Panc1 (cell line): ENCODE results near the gene OGFOD3. TPM values are rescaled to one million over a fixed set of nuclear protein-coding genes. Genes with fewer than 3 reads are reported as not detected.

Experiments
- ATAC-seq: fragments of 200-7000 bp; cut with Tn5 transposase; 2 replicates; pipeline ENCODE4 v1.9.1; 2020; ENCODE audit warnings: mild to moderate bottlenecking, moderate library complexity
- BruUV-seq: library from RNA; stranded (reverse); fragments of 400-500 nt; replicated peaks from 2 replicates; lab custom pipeline; 2021; lab: Mats Ljungman, UMichigan
- CTCF ChIA-PET: fragments of 300-600 bp; sonication (Branson Sonifier 250); formaldehyde crosslinking; loops from one replicate; lab custom pipeline; 2022; ENCODE audit warnings: antibody characterized with exemption; lab: Charles Lee
- POLR2A ChIA-PET: fragments of 300-600 bp; sonication (Branson Sonifier 250); formaldehyde crosslinking; loops from one replicate; lab custom pipeline; 2022; ENCODE audit warnings: antibody characterized with exemption; lab: Charles Lee
- DNase-seq: peaks from one replicate; pipeline ENCODE4 v3.0.0-alpha.2; 2010; ENCODE audit warnings: low read depth, low spot score
- H3K27ac ChIP-seq: 2 replicates; pipeline ENCODE4 v1.5.1; 2011; ENCODE audit warnings: mild to moderate bottlenecking, low read length, inconsistent platforms
- H3K27me3 ChIP-seq: fragments of 200-500 bp; sonication (Bioruptor generic); 2 replicates; pipeline ENCODE4 v1.6.0; 2014; ENCODE audit warnings: low read length, inconsistent platforms; ENCODE audit not compliant: control insufficient read depth, insufficient read depth
- H3K36me3 ChIP-seq: fragments of 200-500 bp; sonication (Bioruptor generic); 2 replicates; pipeline ENCODE4 v1.5.1; 2014; ENCODE audit warnings: inconsistent platforms, mild to moderate bottlenecking, low read length, moderate library complexity; ENCODE audit not compliant: control insufficient read depth, insufficient read depth
- H3K4me1 ChIP-seq: 2 replicates; pipeline ENCODE4 v1.5.1; 2011; ENCODE audit warnings: inconsistent platforms, mild to moderate bottlenecking, low read length, moderate library complexity; ENCODE audit not compliant: control insufficient read depth, insufficient read depth
- H3K4me3 ChIP-seq, 2 experiments: 2 replicates each; pipeline ENCODE4 v1.5.1; 2011 to 2012; ENCODE audit warnings: low read depth in 2 of 2, low read length in 2 of 2, mild to moderate bottlenecking in 2 of 2, inconsistent platforms in 1 of 2, moderate library complexity in 1 of 2
- H3K9me3 ChIP-seq: fragments of 200-500 bp; sonication (Bioruptor generic); 2 replicates; pipeline ENCODE4 v1.5.1; 2014; ENCODE audit warnings: low read depth, mild to moderate bottlenecking, inconsistent platforms, low read length, moderate library complexity; ENCODE audit not compliant: control insufficient read depth, insufficient read depth
- CTCF ChIP-seq: fragments of 450-650 bp; IDR thresholded peaks from 2 replicates; pipeline ENCODE4 v1.5.1; 2017; ENCODE audit warnings: mild to moderate bottlenecking
- POLR2AphosphoS5 ChIP-seq: IDR thresholded peaks from 2 replicates; pipeline ENCODE4 v1.6.1; 2012; ENCODE audit warnings: mild to moderate bottlenecking, low read depth, low read length, moderate library complexity
- REST ChIP-seq, 2 experiments: IDR thresholded peaks; 2 replicates each; pipeline ENCODE4 v1.6.1; 2011 to 2012; ENCODE audit warnings: low read depth in 2 of 2, control low read depth in 1 of 2, low read length in 1 of 2, mild to moderate bottlenecking in 1 of 2, moderate library complexity in 1 of 2; ENCODE audit not compliant: insufficient read depth in 1 of 2
- SIN3A ChIP-seq: IDR thresholded peaks from 2 replicates; pipeline ENCODE4 v1.6.1; 2012; ENCODE audit warnings: low read depth, mild to moderate bottlenecking, low read length, moderate library complexity, borderline replicate concordance; ENCODE audit not compliant: insufficient read depth
- TCF7L2 ChIP-seq: IDR thresholded peaks from 2 replicates; pipeline ENCODE4 v1.6.1; 2011; ENCODE audit warnings: mild to moderate bottlenecking, low read depth, low read length, inconsistent platforms
- in situ Hi-C: cut with HindIII; loops from 2 replicates; pipeline ENCODE4 v1.10.0; 2016; ENCODE audit warnings: low sequenced_read_pairs, low pct_unique_long_range_greater_than_20kb
- intact Hi-C: fragments of 100-400 bp; cut with micrococcal nuclease; formaldehyde crosslinking; loops from one replicate; pipeline ENCODE4 v1.10.0; 2022; ENCODE audit not compliant: unreplicated experiment
- total RNA-seq: library from RNA; stranded (reverse); gene quantifications from one replicate; pipeline ENCODE4 v1.2.1, GENCODE V29; 2021; ENCODE audit not compliant: unreplicated experiment

Gene OGFOD3
- total RNA-seq, 1 experiment from 2014 or later, result 53.9 TPM

GRCh38 chr17:82399041-82399441 lies 19.3 kb downstream of the OGFOD3 start:
- ChIA-PET CTCF (interaction anchor here (1.2 kb wide), 1 partner anchor 19 kb away, joined by 5 read pairs; the partner anchor contains the start of gene HEXD), POLR2A (no interaction called here)
- H3K4me3 ChIP-seq, result no peak overlapping the region
- ATAC-seq (no peak), DNase-seq (no peak)
- no peak overlapping the region for H3K27ac ChIP-seq
- in situ Hi-C loops, result no loop called here
- H3K27me3 ChIP-seq, result no peaks in the 10 kb centered on the region
- H3K9me3 ChIP-seq, result no peaks in the 10 kb centered on the region
- TF ChIP-seq POLR2AphosphoS5 (no peak), SIN3A (no peak), TCF7L2 (no peak), REST (IDR thresholded peaks at IDR 0.05; ENCODE audit: insufficient read depth in 1 of 2, low read depth in 2 of 2, low read length in 1 of 2) (no peak), CTCF (no peak)
- intact Hi-C loops, result no loop called here
- peaks cover 7% of the 10 kb centered on the region; the same call in 1 of the 2 replicates for H3K4me1 ChIP-seq
- H3K36me3 ChIP-seq, result no peaks in the 10 kb centered on the region
- BruUV-seq, result no TSS peak

- Histone ChIP-seq H3K9me3 (no peaks in the 10 kb centered on the region), H3K4me1 (peaks cover 7% of the 10 kb centered on the region; the same call in 1 of the 2 replicates), H3K36me3 (no peaks in the 10 kb centered on the region), H3K4me3 (no peak overlapping the region), H3K27ac (no peak overlapping the region), H3K27me3 (no peaks in the 10 kb centered on the region)
- TF ChIP-seq SIN3A (no peak), TCF7L2 (no peak), POLR2AphosphoS5 (no peak), CTCF (no peak), REST (IDR thresholded peaks at IDR 0.05; ENCODE audit: insufficient read depth in 1 of 2, low read depth in 2 of 2, low read length in 1 of 2) (no peak)
- ChIA-PET POLR2A (no interaction called here), CTCF (no interaction called here)
- ATAC-seq, result peak; percentile 35; the same call in 1 of the 2 replicates
- BruUV-seq, result no TSS peak
- no peak for DNase-seq
- intact Hi-C loops (no loop called here), in situ Hi-C loops (no loop called here)
Observed at GRCh38 chr17:82397449-82398335, 20.7 kb downstream of the OGFOD3 start.
